ENCODE measurements around the gene ADORA2B. TPM values are rescaled to one million over a fixed set of nuclear protein-coding genes. Genes with fewer than 3 reads are reported as not detected.

The ADORA2B gene
- total RNA-seq, 2 donors from 2014 or later: 1.8 to 2.0 TPM

DNA sequence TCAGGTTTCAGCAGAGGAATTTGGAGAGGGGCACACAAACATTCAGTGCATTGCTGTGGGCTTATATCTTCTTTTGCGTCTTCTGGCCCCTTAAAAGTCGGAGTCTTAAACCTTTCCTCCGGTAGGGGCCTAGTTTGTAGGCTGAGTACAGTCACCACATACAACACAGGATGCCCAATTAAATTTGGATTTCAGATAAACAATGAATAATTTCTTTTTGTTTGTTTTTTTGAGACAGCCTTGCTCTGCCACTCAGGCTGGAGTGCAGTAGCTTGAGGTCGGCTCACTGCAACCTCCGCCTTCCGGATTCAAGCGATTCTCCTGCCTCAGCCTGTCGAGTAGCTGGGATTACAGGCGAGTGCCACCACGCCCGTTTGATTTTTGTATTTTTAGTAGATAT is 26.7 kb upstream of the ADORA2B start:
- Histone ChIP-seq H3K9ac (ENCODE audit: extremely low read depth, low read length, poor library complexity, severe bottlenecking) (no peak overlapping the region), H3K9me3 (ENCODE audit: control insufficient read depth, low read length) (no peaks in the 10 kb centered on the region), H3K27ac (ENCODE audit: low read depth, low read length) (no peak overlapping the region), H3K4me1 (ENCODE audit: control insufficient read depth, insufficient read depth, low read length) (no peaks in the 10 kb centered on the region), H3K4me3 (ENCODE audit: low read length) (no peak overlapping the region), H3K36me3 (ENCODE audit: control insufficient read depth, insufficient read depth, low read length) (no peaks in the 10 kb centered on the region), H3K27me3 (ENCODE audit: control insufficient read depth, insufficient read depth, low read length, poor library complexity, severe bottlenecking) (no peaks in the 10 kb centered on the region)
- peaks cover 10% of the 10 kb centered on the region for H3K4me1 Mint-ChIP-seq
- H3K36me3 Mint-ChIP-seq (ENCODE audit: low read depth): no peaks in the 10 kb centered on the region
- WGBS, 2 experiments (ENCODE audit: insufficient coverage in 1 of 2, insufficient read length in 1 of 2): 95 to 100% methylated on average over 2 to 11 of the region's 11 CpGs
- no peak overlapping the region for H3K4me3 Mint-ChIP-seq
- TF ChIP-seq, protein P1, sequence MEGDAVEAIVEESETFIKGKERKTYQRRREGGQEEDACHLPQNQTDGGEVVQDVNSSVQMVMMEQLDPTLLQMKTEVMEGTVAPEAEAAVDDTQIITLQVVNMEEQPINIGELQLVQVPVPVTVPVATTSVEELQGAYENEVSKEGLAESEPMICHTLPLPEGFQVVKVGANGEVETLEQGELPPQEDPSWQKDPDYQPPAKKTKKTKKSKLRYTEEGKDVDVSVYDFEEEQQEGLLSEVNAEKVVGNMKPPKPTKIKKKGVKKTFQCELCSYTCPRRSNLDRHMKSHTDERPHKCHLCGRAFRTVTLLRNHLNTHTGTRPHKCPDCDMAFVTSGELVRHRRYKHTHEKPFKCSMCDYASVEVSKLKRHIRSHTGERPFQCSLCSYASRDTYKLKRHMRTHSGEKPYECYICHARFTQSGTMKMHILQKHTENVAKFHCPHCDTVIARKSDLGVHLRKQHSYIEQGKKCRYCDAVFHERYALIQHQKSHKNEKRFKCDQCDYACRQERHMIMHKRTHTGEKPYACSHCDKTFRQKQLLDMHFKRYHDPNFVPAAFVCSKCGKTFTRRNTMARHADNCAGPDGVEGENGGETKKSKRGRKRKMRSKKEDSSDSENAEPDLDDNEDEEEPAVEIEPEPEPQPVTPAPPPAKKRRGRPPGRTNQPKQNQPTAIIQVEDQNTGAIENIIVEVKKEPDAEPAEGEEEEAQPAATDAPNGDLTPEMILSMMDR (conservative IDR thresholded peaks at IDR 0.05): no peak
- H3K27ac Mint-ChIP-seq: no peak overlapping the region
- DNase-seq: no peak
- peaks cover 11% of the 10 kb centered on the region for H3K9me3 Mint-ChIP-seq
- H3K27me3 Mint-ChIP-seq (ENCODE audit: insufficient read depth): peaks cover 15% of the 10 kb centered on the region

DNA sequence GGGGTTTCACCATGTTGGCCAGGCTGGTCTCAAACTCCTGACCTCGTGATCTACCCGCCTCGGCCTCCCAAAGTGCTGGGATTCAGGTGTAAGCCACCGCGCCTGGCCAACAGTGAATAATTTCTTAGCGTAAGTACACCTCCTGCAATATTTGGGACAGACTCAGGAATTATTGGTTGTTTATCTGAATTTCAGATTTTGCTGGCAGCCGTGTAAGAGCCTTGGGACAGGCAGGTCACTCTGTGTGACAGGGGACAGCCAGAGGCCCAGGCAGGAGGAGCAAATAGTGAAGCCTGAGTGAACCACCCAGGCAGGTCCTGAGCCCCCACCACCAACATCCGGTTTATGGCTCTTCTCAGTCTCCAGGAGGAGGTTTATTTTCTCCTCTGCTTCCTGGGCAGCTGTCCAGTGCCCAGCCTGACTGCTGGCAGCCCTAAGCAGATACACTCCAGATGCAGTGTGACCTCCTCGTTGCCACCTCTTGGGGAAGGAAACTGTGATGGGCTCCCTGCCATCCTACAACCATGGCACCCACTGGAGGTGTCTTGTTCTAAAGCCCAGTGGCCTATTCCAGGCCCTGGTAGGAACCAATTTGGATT is 26.2 kb upstream of the ADORA2B start:
- peaks cover 10% of the 10 kb centered on the region for H3K4me1 Mint-ChIP-seq
- H3K9me3 Mint-ChIP-seq: peaks cover 11% of the 10 kb centered on the region
- TF ChIP-seq, protein P1 (conservative IDR thresholded peaks at IDR 0.05): no peak
- H3K36me3 ChIP-seq (ENCODE audit: control insufficient read depth, insufficient read depth, low read length): no peaks in the 10 kb centered on the region
- no peak for DNase-seq
- H3K27ac Mint-ChIP-seq: no peak overlapping the region
- H3K4me1 ChIP-seq (ENCODE audit: control insufficient read depth, insufficient read depth, low read length): no peaks in the 10 kb centered on the region
- H3K27ac ChIP-seq (ENCODE audit: low read depth, low read length): no peak overlapping the region
- 96 to 97% methylated on average over 7 to 9 of the region's 9 CpGs for WGBS, 2 experiments (ENCODE audit: insufficient coverage in 1 of 2, insufficient read length in 1 of 2)
- H3K4me3 ChIP-seq (ENCODE audit: low read length): no peak overlapping the region
- H3K9ac ChIP-seq (ENCODE audit: extremely low read depth, low read length, poor library complexity, severe bottlenecking): no peak overlapping the region
- H3K36me3 Mint-ChIP-seq (ENCODE audit: low read depth): no peaks in the 10 kb centered on the region
- no peaks in the 10 kb centered on the region for H3K9me3 ChIP-seq (ENCODE audit: control insufficient read depth, low read length)
- peaks cover 15% of the 10 kb centered on the region for H3K27me3 Mint-ChIP-seq (ENCODE audit: insufficient read depth)
- no peak overlapping the region for H3K4me3 Mint-ChIP-seq
- H3K27me3 ChIP-seq (ENCODE audit: control insufficient read depth, insufficient read depth, low read length, poor library complexity, severe bottlenecking): no peaks in the 10 kb centered on the region

GRCh38 chr17:15919466-15919865 is 25.5 kb upstream of the ADORA2B start:
- Mint-ChIP-seq H3K4me3 (no peak overlapping the region), H3K9me3 (peaks cover 11% of the 10 kb centered on the region), H3K4me1 (peaks cover 10% of the 10 kb centered on the region), H3K27ac (no peak overlapping the region), H3K36me3 (ENCODE audit: low read depth) (no peaks in the 10 kb centered on the region), H3K27me3 (ENCODE audit: insufficient read depth) (peaks cover 15% of the 10 kb centered on the region)
- TF ChIP-seq, protein P1 (conservative IDR thresholded peaks at IDR 0.05): no peak
- DNase-seq: no peak
- Histone ChIP-seq H3K27ac (ENCODE audit: low read depth, low read length) (no peak overlapping the region), H3K4me1 (ENCODE audit: control insufficient read depth, insufficient read depth, low read length) (no peaks in the 10 kb centered on the region), H3K36me3 (ENCODE audit: control insufficient read depth, insufficient read depth, low read length) (no peaks in the 10 kb centered on the region), H3K4me3 (ENCODE audit: low read length) (no peak overlapping the region), H3K9ac (ENCODE audit: extremely low read depth, low read length, poor library complexity, severe bottlenecking) (no peak overlapping the region), H3K27me3 (ENCODE audit: control insufficient read depth, insufficient read depth, low read length, poor library complexity, severe bottlenecking) (no peaks in the 10 kb centered on the region), H3K9me3 (ENCODE audit: control insufficient read depth, low read length) (no peaks in the 10 kb centered on the region)

Measured in endodermal cell (in vitro differentiated cells).